GM12873 (cell line): ENCODE data around the gene ROR1.

ENCODE experiments used
- CTCF ChIP-seq: IDR thresholded peaks from 2 replicates; pipeline ENCODE4 v1.5.1; 2012; ENCODE audit warnings: low read depth, mild to moderate bottlenecking, moderate library complexity, low read length, control low read depth; ENCODE audit not compliant: insufficient read depth; ENCODE audit errors: missing control alignments

The ROR1 gene

DNA sequence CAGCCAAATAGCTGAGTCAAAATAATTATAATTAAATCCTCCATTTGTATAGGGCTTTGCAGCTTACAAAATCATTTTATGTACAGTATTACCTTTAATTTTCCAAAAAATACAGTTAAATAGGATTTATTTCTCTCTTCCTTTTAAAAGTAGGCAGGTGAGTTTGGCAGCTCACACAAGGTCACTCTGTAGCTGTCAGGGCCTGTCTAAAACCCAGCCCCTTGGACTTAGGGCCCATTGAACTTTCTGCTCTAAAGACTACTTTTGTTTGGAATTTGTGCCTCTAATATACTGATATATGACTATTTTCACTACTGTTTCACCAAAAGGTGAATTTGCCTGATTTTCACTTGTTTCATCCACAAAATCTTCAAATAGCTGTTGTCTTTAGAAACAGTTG lies 10.3 kb downstream of the ROR1 start:
- TF ChIP-seq CTCF, result no peak

DNA sequence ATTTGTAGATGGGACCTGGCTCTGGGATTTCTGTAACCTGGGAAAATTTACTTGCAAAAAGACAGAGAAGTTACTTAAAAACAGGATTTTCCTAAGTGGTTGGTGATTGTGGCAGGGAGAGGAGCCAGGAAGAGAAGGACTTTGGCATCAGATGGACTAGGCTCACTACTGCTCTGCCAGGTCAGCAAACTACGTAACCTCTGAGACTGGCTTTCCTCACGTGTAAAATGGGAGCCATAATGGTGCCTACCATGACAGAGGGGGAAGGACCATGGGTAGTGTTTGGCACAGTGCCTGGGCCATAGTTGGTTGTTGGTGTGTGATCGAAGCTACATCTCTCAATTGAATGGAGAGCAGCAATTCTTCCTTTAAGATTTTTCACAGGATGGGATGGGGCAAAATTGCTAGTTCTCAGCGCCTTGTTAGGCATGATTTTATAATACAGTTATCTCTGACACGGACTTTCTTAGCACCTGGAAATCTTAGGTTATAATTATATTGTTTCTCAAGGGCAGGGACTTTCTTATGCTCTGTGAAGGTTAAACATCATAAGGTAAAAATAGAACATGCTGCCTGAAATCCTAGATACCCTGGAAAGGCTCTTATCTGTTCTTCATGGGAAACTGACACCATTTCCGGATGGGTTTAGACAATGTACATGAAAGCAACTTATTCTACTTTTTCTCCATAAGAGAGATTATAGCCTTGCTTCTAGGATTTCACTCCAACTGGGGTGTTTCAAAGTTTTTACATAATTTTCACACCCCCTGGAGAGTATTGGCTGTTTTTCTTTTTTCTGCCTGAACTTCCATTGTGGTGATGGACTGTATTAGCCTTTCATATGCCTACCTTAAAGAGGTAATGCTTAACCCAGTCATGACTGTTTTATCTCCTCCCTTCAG lies 10.9 kb downstream of the ROR1 start:
- TF ChIP-seq CTCF, result no peak

GRCh38 chr1:63787875-63788274 lies 14.1 kb downstream of the ROR1 start:
- TF ChIP-seq CTCF, result no peak

- no peak for TF ChIP-seq CTCF
Measured at GRCh38 chr1:63789856-63790605, 16.2 kb downstream of the ROR1 start.

DNA sequence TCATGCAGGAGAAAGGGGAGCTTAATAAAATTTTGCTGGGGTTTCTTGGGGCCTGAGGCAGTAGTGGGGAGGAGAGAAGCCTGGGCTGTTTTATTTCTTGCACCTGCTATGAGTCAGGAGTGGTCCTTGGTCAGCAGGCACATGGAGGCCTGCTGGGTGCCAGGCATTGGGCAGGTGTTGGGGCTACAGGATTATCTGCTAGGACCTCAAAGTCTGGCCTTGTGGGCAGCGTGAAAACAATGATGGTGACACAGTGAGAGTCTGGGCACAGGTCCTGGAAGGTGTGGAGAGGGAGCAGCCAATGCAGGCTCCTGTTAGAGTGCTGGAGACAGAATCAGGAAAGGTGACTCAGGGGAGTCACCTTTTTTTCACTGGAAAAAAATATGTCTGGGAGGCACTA lies 17.2 kb downstream of the ROR1 start:
- TF ChIP-seq CTCF, result no peak

DNA sequence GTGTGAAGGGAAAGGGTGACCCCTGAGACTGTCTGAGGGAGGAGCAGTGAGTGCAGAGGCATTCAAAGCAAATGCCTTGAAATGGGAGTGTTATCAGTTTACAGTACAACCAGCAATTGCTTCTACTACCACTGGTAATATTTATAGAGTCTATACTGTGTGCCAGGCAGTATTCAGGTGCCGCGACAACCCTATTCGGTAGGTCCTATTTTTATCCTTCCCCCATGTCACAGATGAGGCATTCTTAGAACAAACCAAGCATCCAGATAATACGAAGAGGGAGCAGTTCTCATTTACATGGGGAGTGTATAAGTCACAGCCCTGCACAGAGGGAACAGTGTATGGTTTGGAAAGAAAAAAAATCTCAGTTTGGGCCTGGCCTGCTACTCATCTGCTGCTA lies 18.3 kb downstream of the ROR1 start:
- no peak for TF ChIP-seq CTCF

- no peak for TF ChIP-seq CTCF
Measured at GRCh38 chr1:63793741-63794240, 20.0 kb downstream of the ROR1 start.
